ENCODE data around the gene COL16A1.

The COL16A1 gene

DNA sequence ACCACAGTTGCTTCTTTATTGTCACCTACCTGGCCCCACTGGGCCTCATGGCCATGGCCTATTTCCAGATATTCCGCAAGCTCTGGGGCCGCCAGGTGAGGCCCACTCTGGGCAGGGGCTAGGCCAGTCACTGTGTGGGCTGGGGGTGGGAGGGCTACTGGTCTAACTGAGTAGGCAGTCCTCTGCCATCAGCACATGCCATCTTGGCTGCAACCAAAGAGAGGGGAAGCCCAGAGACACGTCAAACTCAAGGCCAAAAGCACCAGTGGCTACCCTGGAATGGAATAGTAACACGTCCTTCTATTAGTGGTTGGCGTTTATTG is 82.4 kb downstream of the COL16A1 start:
- no peak for DNase-seq

DNA sequence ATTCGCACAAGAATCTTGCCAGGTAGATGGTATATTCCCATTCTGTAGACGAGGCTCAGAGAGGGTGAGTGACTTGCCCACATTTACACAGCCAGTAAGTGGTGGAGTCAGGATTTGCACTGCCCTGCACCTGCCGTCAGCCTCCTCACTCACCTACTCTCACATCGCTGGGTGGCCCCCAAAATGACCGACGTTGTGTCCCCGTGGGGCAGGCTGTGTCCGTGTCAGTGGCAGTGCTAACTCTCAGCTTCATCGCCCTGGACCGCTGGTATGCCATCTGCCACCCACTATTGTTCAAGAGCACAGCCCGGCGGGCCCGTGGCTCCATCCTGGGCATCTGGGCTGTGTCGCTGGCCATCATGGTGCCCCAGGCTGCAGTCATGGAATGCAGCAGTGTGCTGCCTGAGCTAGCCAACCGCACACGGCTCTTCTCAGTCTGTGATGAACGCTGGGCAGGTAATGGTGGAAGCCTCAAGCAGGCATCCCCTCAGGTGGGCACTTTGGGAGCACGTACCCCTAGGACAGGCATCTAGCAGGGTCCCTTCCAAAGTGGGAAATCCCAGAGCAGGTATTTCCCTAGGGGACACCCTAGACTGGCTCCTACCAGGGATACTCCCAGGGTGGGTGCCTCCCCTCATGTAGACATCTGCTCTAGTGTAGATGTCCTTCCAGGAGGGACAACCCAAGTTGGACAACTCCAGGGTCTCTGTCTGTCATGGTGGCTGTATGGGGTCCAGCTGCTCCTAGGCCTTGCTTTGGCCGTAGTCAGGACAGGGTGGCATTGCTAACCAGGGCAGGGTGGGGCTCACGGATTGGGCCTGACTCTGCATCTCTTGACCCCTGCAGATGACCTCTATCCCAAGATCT is 83.0 kb downstream of the COL16A1 start:
- no peak for DNase-seq

DNA sequence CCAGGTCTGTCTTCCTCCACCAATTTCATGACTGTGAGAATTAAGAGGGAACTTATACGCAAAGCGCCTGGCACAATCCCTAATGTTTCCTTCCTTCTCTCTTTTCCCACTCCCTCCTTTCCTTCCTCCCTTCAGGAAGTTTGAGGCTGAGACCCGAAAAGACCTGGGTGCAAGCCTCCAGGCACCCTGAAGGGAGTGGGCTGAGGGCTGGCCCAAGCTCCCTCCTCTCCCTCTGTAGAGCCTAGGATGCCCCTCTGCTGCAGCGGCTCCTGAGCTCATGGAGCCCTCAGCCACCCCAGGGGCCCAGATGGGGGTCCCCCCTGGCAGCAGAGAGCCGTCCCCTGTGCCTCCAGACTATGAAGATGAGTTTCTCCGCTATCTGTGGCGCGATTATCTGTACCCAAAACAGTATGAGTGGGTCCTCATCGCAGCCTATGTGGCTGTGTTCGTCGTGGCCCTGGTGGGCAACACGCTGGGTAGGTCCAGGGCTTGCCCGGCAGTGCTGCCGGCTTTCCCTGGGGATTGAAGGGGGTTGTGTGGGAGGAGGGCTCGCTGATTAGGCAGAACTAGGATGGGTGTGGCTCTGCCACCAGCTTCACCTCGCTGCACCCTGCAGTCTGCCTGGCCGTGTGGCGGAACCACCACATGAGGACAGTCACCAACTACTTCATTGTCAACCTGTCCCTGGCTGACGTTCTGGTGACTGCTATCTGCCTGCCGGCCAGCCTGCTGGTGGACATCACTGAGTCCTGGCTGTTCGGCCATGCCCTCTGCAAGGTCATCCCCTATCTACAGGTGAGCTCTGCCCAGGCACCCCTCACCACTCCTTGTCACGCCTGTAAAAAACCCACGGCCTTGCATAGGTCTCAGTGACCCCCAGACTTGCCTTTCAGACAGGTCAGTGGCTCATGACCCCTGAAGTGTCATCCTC is 84.6 kb downstream of the COL16A1 start:
- DNase-seq = no peak

DNA sequence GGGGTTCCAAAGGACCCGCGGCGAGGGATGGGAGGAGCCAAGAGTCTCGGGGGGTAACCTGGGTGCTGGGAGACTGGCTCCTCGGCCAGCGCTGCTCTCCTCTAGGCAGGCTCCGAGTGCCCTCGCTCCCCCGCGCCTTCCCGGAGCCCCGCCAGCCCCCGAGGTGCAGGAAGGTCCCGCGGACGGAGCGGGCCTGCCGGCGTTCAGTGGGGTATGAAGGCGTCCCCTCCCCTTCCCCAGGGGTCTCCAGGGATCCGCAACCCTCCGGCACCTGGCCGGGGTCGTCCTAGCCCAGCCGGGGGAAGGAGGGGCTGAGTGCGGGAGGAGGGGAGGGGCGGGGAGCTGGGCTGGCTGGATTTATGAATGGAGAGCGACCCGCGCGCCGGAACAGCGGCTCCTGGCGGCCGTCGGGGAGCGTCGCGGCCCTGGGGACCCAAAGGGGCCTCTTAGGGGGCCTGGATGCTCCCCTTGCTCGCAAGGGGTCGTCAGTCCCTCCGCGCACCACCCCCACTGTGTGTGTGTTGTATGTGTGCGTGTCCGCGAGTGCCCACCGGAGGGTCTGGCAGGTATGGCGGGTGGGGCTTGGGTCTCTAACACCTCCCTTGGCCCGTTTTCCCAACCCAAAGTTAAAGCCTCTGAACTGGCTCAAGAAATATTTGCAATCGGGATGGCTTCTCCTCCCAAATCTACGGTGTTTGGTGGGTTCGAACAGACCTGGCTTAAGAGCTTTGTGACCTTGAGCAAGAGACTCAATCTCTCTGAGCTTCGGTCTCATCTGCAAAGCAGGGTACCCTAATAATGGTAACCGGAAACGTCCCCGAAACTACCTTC is 85.7 kb downstream of the COL16A1 start:
- peak; percentile 14 for DNase-seq

DNA sequence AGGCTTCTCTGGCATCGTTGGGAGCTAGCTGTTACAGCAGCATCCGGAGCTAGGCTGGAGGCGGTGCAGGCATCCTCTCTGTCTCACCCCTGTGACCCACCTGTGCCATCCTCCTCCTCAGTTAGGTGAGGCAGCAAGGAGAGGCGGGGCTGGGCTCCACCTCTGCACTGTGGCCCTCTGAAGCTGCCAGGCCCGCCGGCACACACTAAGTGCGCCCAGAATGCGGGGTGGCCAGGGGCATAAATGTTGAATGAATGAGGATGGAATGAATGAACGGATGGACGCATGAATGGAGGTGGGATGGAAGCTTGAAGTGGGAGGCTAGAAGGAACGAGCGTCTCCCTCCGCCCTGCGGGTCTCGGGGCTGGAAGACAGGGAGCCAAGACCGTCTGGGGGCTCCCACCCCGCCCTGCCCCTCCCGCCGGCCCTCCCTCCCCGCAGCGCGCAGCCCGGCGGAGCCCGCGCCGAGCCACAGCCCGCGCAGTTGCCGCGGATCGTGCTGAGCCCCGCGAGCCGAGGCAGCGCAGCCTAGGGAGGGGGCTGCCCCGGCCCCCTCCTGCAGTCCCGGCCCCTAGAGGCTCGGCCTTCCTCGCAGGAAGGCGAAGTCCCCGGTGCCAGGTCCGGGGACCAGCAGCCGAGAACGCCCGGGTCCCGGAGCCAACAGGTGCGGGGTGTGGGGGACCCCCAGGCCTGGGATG is 86.5 kb downstream of the COL16A1 start, which contains the start of gene HCRTR1:
Gene HCRTR1, plus strand, starts transcription at position 472 of the 698 bp plus-strand sequence. CDS start 1,504 bp downstream, outside the sequence.
- no peak for DNase-seq

DNA sequence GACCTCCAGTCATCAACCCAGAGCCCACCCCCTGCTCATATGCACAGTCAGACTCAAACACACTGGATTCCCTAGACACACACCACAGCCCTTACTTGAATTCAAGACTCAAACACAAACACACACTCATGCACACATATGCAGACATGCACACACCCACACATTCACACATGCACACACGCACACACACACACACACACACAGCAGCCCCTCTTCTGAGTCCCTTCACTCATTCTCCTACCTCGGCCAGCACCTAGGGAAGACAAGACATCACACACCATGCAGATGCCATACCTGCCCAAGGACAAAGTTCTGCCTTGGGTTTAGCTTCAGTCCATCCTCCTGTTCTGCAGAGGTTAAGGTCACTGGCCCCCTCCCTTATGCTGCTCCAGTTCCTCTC is 87.9 kb downstream of the COL16A1 start:
- no peak for DNase-seq

DNA sequence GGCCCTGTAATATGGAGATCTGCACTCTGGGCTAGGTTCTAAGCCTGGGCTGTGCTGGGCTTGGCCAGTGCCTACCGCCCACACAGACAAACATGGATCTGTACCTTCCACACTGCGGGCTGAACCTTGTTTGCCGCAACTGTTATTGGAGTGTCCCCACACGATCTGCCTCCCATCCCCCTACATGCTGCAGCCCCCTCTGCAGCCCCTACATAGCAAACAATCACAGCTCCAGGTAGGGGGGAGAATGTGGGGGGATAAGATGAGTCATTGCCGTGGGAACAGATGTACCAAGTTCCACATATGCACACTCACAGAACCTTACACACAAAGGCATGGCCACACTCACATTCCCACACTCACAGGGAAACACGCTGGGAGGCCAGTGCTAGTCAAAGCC is 88.4 kb downstream of the COL16A1 start:
- DNase-seq = no peak

DNA sequence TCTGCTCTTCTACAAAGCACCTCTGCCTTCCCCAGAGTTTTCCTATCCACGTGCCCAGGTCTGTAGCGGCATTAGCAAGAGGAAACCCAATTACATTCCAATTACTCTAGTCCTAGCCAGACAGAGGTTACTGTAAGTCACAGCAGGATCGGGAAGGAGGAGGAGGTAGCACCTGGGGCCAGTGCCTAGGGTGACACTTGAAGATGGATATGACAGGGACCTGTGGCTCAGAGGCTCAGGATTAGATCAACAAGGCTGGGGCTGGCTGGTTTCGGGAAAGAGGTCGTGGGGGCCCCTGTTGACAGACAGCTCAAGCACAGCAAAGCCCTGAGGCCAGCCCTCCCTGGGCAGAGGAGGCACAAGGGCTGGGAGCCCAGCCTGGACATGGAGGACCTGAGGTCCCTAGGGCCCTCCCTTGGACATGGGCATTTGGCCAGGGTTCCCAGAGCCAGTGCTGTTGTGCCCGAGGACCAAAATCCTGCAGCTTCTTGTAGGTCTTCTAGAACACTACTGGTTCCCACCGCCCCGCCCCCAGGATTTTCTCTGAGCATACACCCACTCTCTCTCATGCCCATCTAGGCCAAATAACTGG is 89.3 kb downstream of the COL16A1 start:
- no peak for DNase-seq

DNA sequence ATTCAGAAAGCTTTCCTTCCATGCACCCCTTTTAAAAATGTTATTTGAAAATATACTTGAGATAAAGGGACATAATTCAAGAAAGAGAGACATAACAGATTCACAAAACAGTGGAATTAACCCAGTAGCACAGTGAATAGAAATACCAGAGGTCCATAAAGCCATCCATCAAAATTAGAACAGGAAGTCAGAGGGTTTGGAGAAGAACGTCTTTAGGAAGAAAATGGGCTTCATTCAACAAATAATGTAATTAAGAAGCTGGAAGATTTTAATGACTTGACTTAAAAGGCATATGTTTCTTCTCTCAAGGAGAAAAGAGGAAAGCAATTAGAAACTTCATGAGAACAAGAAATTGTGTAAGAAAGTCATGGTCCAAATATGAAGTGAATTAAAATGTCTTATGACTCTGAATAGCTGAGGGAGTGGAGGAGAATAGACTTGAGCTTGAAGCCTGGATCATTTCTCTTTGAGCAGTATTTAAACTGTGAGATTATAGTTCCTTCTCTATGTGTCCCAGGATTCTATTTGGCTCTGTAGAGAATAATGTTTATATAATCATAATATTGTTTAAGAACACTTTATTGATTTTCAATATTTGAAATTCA is 94.2 kb downstream of the COL16A1 start:
- no peak for DNase-seq

DNA sequence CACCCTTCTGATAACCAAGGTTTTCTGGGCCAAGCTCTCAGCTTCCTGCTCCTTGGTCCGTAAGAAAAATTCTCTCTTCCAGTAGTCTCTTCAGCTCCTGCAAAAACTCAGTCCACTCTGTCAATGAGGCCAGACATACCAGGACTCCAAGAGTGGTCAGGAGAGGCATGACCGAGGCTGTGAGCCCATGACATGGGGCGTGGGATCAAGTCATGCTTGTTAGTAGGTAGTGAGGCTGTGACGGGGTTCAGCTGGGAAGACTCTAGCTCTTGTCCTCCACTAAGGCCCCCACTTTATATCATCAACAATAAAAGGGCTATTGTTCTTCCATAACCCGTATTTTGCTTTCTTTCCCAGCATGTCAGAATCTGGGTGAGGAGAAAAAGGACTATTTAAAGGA is 96.5 kb downstream of the COL16A1 start:
- DNase-seq = no peak

DNA sequence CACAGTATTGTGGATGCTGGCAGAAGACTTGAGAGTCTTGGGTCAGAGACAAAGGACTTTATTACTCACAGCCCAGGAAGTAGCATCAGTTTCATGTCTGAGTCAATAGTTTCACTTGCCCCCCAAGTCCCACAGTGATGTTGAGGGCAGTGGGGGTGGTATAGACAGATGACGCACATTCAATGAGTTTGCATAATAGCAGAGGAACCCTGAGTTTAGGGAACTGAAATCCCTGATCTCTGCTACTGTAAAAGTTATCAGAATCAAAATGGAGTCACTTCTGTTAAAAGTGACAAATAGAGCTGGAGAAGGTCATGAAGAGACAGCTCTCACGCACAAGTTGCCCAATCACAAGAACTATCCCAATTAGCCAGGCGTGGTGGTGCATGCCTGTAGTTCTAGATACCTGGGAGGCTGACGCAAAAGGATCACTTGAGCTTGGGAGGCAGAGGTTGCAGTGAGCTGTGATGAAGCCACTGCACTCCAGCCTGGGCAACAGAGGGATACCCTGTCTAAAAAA is 97.8 kb downstream of the COL16A1 start:
- DNase-seq = no peak
